HG03097 (cell line): ENCODE data around the gene CROCC2.

Experiments used
- ATAC-seq: cut with Tn5 transposase; IDR thresholded peaks from one replicate; pipeline ENCODE4 v1.9.1; 2021; ENCODE audit not compliant: unreplicated experiment, low FRiP score

Gene CROCC2

DNA sequence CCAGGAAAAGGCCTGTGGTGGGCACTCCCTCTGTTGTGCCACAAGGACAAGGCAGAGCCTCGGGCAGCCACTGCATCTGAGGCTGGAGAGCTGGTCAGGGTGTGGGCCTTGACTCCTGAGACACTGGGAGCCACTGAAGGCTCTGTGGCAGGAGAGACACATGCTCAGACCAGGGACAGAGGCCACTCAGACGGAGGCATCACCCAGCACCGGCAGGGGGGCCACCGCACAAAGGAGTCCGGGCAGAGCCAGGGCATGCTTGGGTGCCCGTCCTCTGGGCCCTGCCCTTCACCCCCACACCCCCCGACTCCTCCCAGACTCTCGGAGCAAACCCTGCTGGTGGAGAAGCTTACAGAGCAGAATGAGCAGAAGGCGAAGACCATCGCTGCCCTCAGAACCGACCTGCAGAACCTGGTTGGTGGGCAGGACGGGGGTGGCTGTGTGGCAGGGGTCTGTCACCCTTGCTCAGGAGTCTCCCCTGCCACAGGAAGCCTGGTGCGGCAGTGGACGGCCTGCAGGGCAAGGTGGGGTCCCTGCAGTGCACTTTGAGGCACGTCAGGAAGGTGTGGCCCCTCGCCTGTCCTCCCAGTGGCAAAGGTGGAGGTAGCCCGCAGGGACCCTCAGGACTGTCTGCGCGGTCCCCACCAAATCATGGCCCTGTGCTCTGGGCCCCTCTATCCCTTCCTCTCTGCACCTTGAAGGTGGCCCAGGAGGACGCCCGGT, 26.0 kb downstream of the CROCC2 start:
- no peak for ATAC-seq

DNA sequence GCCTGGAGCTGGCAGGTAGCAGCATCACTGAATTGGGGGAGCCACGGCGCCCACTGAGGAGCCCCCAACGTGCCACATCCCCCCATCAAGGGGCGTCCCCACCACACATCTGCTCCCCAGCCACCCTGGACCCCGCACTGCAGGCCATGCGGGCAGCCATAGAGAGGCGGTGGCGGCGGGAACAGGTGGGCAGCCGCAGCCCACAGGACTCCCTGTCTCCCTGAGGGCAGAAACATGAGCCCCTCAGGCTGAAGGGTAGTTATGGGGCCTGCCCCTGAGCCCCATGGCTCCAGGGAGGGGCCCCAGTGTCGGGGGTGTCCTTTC, 26.6 kb downstream of the CROCC2 start:
- ATAC-seq, result no peak

DNA sequence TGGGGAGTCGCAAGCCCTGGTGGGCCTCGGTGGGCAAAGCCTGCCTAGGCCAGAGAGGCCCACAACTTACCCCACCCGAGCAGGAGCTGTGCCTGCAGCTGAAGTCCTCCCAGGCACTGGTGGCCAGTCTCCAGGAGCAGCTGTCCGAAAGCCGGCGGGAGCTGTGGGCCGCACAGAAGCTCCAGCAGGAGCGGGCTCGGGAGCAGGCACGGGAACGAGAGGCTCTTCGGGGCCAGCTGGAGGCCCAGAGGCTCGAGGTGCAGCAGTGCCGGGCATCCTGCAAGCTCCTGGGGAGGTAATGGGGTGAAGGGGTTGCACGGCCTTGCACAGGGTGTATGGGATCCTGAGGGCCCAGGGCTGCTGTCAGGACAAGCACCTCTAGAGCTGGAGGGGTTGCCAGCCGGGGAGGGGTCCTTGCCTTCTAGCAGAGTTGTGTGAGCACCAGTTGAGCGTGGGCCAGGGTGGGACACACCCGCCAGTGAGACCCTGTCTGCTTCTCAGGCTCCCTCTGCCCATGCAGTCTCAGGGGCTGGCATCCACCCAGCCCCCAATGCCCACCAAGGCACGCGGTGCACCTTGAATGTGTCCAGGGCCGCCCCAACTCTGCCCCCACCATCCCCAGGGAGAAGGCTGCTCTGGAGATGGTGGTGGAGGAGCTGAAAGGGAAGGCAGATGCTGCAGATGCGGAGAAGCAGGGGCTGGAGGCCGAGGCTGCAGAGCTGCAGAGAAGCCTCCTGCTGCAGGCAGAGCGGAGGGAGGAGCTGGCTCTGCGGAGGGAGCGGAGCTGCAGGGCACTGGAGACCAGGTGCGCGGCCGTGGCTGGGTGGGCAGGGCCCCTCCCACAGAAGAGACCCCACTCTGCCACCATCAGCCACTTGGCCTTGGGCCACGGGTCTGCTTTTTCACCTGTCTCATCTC, 27.2 kb downstream of the CROCC2 start:
- ATAC-seq, result no peak

DNA sequence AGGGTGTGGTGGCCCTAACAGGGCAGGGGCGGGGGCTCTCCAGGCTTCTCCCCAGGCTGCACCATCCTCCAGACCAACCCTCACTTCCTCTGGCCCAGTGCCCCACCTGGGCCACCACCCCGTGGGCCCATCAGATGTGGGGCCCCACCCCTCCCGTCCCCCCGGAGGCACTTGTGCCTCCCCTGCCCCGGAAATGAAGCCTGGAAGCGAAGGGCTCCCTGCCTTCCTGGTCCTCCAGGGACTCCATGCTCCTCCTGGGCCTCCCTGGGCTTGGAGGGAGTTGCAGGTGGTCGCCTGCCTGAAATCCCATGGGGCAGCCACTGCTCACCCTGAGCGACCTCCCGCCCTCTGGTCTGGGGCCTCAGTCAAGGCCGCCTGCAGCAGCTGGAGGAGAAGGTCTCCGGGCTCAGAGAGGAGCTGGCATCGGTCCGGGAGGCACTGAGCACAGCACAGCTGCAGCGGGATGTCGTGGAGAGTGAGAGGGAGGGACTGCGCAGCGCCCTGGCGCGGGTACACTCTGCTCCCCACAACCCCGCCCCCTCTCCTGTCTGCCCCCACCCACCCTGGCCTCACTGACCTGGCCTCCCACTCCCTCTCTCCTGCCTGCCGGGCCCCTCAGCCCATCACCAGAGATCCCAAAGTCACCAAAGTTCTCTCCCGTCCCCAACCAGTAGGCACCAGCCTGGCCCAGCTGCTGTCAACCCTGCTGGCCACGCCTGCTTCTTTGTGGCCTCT, 28.0 kb downstream of the CROCC2 start:
- ATAC-seq, result no peak

DNA sequence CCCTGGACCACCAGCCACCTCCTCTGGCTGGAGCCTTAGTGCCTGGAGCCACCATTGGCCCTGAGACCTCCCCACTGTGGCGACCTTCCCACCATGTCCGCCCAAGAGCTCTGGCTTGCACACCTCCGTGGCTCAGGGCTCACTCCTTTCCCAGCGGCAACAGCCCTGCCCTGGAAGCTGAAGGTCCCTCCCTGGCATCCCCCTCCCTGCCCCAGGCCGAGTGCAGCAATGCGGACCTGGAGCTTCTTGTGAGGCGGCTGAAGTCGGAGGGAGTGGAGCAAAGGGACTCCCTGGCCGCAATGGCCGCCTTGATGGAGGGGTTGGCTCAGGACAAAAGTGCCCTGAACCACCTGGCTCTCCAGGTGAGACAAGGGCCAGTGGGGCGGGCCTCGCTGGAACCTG, 28.6 kb downstream of the CROCC2 start:
- ATAC-seq, result no peak

DNA sequence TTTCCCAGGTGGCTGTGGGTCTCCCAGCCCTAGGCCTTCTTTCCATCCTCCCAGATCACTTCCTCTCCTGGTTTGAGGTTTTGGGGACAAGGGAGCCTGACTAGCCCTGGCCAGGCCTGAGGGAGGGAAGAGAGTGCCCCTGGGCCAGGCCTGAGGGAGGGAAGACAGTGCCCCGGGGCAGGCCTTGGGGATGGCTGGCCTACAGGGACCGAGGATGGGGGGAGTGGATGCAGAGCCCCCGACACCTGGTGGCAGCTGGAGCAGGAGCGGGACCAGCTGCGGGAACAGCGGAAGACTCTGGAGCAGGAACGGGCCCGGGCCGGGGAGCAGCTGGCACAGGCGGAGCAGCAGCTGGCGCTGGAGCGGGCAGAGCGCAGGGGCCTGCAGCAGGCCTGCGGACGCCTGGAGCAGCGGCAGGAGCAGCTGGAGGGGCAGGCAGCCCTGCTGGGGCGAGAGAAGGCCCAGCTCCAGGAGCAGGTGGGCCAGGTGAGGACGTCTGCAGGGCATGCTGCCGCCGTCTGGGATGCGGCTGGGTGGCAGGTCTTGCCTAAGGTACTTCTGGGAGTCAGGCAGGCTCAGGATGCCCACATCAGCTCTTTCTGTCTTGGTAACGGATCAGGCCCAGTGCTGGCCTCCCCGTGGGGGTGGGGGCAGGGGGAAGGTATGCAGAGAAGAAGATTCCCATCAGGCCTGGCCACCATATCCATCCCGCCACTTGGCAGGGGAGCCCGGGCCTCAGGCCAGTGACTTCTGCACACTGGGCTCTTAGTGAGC, 29.2 kb downstream of the CROCC2 start:
- no peak for ATAC-seq

DNA sequence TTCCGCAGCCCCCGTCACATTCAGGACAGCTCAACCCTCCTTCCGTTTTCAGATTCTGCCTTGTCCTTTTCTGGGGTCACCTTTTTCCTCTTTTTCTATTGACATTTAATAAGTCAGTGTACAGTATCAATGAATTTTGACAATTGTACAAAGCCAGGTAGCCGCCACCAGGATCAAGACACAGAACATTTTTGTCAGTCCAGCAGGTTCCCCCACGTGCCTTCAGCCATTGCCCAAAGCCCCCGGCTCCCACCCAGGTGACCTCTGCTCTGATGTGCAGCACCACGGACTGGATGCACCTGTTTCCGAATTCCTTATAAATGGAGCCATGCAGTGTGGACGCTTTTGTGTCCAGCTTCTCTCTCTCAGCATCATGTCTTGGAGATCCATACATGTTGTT, 30.0 kb downstream of the CROCC2 start:
- no peak for ATAC-seq

DNA sequence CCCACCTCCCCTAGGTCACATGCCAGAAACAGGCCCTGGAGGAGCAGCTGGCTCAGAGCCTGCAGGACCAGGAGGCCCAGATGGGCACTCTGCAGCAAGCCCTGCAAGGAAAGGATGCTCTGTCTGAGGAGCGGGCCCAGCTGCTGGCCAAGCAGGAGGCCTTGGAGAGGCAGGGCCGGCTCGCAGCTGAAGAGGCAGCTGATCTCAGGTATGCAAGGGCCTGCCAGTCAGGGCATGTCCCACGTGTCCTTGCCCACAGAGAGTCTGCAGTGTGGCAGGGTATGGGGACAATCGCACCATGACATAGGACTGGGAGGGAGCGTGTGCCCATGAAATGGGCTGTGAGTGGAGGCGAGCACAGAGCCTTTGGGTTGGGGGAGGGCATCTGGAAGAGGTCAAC, 39.9 kb downstream of the CROCC2 start:
- ATAC-seq, result no peak

DNA sequence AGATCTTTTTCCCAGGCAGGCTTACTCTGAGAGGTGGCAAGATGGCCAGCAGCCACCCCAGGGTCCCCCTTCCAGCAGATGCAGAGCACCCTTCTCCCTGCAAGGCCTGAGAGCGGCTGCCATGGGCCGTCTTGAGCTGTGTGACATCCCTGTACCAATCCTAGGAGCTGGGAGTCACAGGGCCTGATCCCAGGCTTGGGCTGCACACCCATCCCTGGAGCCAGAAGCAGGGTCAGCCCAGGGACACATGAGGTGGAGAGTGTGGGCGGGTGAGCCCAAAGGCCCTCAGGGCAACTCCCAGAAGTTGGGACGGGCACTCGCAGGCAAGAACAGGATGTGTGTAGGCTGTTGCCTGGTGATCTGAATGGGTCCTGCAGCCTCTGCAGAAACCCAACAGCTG, 40.5 kb downstream of the CROCC2 start:
- ATAC-seq, result no peak

DNA sequence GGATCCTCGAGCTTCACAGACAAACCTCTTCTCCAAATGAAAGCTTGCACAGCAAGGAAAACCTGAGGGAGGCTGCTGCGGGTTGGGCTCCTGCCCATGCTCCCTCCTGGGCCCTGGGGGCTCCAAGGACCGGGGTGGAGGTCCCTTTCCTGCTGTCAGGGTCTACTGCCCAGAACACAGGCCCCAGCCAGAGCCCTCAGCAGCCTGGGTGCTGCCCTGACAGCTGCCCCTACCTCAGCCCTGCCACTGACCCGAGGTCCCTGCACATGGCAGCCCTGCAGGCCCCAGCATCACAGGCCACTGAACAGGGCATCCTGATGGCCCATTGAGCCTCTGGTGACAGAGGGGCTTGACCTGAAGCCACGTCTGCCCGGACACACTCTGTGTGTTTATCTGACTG, 41.0 kb downstream of the CROCC2 start:
- ATAC-seq, result no peak

DNA sequence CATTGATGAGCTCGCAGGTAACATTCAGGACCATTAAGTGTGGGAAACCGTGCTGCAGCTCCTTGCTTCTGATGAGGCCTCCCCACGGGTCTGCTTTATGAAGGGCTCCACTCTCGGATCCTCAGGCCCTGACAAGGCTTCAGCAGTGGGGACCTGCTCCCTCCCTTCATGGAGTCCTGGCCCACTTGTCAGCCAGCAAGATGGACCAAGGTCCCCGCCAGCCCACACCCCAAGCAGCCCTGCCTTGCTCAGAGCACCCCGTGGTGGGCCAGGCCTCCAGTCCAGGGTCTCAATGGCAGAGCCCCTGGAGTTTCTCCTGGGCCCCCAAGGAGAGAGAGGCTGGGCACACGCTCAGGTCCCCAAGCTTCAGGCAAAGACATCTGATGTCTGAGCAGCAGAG, 41.5 kb downstream of the CROCC2 start:
- ATAC-seq, result no peak

DNA sequence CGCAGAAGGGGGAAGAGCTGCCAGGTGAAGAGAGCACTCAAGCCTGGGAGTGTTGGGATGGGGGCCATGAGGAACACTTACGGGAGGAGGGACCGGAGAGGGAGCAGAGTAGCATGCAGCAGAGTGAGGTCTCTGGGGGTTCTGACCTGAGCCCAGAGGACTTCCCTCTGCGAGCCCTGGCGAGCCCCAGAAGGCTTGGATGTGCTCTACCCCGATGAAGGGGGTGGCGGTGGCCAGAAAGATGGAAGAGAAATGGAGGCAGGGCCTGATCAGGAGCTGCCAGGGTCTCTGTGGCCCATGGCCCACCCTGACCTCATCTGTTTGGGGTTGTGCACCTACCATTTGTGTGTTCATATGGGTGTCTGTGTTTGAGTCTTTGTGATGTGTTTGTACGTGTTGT, 42.0 kb downstream of the CROCC2 start:
- no peak for ATAC-seq

DNA sequence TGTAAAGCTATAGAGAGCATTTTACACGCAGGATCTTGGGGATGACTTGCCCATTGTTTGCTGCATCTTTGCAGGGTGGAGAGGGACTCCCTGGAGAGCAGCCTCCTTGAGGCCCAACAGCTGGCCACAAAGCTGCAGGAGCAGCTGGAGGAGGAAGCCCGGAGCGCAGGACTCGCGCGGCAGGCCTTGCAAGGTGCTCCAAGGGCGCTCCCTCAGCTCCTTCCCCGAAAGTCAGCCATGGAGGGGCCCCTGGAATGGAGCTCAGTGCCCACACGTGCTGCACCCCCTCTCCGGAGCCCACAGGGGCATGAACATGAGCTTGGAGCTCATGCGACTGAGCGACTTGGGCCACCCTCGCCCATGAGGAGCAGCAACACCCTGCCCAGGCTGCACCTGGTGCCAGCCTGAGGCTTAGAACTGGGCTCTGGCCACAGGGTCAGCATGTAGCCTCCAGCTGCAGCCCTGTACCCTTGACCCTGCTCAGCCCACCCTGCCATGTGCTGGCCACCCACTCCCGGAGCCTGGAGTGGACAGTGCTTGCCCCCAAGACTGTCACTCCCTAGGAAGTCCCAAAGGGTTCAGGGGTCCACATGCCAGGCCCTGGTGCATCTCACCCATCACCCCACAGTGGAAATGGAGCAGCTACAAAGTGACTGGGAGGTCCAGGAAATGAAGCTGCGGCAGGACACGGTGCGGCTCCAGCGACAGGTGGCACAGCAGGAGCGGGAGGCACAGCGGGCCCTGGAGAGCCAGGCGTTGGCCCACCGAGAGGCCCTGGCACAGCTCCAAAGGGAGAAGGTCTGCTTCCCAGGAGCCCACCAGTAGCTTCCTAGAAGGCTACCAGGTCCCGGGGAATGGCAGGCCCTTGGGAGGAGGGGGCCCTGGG, 43.0 kb downstream of the CROCC2 start:
- ATAC-seq, result no peak

DNA sequence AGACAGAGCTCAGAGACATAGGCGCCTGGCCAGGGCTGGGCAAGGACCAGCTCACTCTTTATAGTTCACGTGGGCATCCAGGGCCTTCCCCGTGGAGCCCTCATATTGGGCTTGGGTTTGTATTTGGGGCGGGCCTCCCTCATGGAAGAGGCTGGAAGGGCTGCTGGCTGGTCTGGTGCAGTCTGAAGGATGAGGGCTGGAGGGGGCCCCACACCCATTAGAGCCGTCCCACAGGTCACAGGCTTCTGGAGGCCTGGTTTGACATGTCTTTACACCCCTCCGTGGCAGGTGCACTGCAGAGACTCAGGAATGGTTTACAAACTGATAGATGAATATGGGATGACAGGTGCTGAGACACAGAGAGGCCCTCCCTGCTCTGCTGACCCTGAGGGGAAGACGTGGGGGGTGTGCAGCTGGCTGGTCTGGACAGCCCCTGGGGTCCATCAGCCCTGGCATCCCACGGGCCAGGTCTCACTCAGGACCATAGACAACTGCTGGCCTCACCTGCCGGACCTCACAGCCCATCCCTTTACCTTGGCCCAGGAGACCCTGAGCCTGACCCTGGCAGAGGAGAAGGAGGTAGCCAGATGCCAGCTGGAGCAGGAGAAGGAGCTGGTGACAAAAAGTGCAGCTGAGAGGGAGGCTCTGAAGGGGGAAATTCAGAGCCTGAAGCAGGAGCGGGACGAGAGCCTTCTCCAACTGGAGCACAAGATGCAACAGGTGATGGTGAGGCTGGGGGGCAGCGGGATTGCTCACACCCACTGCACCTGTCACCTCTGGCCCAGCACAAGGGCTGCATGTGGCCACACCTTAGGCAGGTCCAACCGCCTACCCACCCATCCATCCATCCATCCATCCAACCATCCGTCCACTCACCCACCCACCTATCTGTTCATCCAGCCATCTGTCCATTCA, 43.9 kb downstream of the CROCC2 start:
- ATAC-seq, result no peak

DNA sequence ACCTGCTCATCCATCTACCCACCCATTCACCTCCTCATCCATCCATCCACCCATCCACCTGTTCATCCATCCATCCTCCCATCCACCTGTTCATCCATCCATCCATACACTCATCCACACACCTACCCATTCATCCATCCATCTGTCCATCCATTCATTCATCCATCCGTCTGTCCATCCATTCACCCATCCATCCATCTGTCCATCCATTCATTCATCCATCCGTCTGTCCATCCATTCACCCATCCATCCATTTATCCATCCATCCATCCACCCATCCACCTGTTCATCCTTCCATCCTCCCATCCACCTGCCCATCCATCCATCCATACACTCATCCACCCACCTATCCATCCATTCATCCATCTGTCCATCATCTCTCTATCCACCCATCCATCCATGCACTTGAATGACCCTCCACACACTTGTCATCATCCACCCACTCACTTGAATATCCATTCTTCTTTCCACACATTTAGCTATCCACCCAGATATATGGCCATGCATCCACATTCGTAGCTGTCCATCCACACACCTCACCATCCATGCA, 45.0 kb downstream of the CROCC2 start:
- no peak for ATAC-seq

DNA sequence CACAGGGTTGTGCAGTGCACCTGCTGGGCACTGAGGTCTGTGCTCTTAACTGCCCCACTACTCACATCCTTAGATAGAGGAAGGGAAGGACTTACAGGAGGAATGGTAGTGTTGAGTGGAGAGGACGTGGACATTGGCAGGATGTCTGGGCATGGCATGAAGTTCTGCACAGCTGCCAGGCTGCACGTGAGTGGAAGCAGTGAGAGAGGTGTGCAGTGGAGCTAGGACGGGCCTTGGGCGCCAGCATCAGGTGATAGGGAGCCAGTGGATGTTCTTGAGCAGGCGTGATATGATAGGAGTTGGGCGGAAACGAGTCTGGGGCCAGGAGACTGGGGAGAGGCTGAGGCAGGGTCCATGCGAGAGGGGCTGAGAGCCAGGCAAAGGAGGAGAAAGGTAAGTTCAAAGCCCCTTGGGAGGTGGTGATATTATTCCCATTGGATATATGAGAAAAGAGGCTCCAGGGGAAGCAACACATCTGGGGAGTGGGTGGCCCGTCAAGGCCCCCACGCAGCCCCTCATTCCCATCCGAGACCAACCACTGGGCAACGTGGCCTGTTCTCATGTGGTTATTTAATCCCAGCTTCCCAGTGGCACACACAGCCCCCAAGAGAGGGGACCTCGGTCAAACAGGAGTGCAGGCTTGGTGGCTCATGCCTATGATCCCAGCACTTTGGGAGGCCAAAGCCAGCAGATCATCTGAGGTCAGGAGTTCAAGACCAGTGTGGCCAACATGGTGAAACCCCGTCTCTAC, 46.5 kb downstream of the CROCC2 start:
- ATAC-seq, result no peak
